GM10847 (cell line): Measurements from ENCODE around the gene ZNF185.

Experiments used
- POLR2A ChIP-seq: IDR thresholded peaks from 2 replicates; pipeline ENCODE4 v1.6.1; 2011; ENCODE audit not compliant: insufficient read length; ENCODE audit errors: extremely low read depth

ZNF185 gene

DNA sequence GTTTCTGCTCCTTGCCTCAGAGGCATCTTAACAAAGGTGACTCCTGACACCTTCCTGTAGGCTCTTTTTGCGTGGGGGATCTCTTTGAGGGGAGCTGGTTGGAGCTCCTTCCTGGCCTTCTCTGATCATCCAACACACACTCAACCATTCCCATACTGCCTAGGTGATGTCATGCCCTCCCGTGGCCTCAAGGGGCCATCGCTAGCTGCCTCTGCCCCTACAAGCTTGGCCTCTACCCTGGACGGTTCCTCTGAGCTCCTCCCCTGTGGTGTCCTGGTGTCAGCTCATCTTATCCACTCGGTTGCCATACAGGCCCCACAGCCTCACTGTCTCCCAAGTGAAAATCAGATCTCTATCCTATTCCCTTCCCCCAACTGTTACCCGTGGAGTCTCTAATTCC, 13.7 kb upstream of the ZNF185 start:
- TF ChIP-seq POLR2A = no peak

DNA sequence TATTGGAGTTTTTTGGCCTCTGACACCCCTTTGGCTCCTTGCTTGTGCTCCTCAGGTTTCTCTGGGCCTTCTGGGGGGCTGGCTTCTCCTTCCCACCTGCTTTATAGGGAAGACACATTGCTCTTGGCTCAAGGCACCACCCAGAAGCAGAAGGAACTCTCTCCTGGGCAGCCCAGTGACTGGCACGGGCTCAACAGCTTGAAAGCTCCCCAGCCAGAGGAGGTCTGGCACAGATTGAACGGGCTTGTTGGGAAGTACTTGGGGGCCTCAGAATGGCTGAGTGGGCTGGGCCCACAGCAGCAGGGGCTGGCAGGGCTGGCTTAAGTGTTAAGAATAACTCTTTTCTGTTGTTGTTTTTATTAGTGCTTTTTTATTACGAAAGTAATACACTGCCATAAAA, 11.2 kb upstream of the ZNF185 start:
- TF ChIP-seq POLR2A = no peak

DNA sequence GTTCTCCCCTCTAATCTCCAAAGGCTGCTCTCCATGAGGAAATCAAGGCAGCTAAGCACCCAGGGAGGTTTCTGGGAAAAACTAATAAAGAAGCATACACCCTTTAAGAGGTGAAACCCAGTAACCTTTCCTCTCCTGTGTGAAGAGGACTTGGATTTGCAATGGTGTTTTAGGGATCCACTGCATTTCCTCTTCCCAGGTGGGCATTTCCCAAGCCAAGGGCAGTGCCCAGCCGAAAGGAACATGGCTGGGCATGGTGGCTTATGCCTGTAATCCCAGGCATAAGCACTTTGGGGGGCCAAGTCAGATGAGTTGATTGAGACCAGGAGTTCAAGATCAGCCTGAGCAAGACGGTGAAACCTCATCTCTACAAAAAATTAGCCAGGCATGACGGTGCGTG, 5.4 kb upstream of the ZNF185 start:
- no peak for TF ChIP-seq POLR2A

GRCh38 chrX:152892999-152893891, 4.6 kb upstream of the ZNF185 start:
- no peak for TF ChIP-seq POLR2A

GRCh38 chrX:152893980-152894610, 3.8 kb upstream of the ZNF185 start:
- no peak for TF ChIP-seq POLR2A

DNA sequence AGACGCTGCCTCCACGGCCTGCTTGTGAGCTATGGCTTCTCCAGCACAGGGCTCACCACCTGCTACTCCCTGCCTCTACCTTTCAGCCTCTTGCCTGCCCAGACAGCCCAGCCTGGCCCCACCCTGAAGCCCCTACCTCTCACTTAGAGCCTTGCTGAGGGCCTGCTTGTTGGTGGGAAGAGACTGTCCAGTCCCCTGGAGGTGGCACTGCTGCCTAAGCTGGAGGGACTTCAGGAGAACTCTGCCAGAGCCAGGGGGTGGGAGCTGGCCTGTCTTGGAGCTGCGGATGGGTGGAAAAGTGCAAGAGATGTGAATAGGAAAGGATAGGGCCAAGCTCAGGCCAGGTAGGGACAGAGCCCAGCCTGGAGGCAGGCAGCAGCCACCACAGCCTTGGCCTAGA, 2.7 kb upstream of the ZNF185 start:
- TF ChIP-seq POLR2A = no peak

GRCh38 chrX:152895724-152896420, 2.0 kb upstream of the ZNF185 start:
- TF ChIP-seq POLR2A = no peak

DNA sequence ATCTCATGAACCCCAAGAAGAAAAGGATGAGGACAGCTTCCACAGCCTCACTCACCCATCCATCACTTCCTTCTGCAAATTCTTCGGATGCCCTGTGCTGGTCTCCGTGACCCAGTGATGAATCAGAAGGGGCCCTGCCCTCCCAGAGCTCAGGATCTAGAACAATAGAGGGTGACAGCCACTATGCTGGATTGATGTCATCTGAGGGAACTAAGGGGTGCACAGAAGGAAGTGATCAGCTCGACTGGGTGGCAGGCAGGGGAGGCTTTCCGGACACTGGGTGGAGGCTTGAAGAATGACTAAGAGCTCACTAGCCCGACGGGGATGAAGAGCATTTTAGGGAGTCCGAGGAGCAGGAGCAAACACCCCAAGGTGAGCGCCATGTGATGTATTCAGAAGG, 1.4 kb upstream of the ZNF185 start:
- no peak for TF ChIP-seq POLR2A

DNA sequence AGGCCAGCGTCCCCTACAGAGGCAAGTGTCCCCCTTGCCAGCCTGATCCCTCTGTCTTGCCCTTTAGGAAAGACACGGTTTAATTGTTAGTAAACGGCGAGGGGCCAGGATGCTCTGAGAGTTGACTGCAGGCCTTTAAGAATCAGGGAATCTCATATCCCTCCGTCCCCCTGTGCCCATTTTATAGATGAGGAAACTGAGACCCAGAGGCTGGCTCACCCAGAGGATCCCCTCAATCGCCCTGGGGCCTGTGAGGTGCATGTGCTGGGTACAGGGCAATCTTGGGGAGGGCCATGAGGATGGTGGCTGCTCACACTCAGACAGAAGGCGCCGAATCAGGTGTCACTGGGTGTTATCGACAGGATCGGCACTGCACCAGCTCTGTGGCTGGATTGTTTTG, 575 bp downstream of the ZNF185 start:
- no peak for TF ChIP-seq POLR2A

GRCh38 chrX:152899111-152899873, 1.4 kb downstream of the ZNF185 start:
- no peak for TF ChIP-seq POLR2A

GRCh38 chrX:152899874-152900719, 2.2 kb downstream of the ZNF185 start:
- no peak for TF ChIP-seq POLR2A

DNA sequence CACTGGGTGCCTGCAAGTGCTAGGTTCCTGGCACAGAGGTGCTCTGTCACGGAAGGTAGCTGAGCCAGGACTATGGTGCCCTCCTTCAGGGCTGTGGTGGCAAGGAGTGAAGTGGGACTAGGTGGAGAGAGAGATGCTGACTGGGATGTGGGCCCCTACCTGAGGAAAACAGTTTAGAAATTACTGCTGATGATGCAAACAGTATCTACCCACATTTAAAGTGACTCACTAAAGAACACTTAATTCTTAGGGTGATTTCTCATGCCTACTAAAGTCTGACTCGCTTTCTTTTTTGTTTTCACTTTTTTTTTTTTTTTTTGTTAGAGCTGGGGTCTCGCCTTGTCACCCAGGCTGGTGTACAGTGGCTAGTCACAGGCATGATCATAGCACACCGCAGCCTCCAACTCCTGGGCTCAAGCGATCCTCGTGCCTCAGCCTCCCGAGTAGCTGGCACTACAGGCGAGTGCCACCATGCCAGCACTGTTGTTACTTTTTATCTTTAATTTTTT, 3.1 kb downstream of the ZNF185 start:
- TF ChIP-seq POLR2A = no peak

DNA sequence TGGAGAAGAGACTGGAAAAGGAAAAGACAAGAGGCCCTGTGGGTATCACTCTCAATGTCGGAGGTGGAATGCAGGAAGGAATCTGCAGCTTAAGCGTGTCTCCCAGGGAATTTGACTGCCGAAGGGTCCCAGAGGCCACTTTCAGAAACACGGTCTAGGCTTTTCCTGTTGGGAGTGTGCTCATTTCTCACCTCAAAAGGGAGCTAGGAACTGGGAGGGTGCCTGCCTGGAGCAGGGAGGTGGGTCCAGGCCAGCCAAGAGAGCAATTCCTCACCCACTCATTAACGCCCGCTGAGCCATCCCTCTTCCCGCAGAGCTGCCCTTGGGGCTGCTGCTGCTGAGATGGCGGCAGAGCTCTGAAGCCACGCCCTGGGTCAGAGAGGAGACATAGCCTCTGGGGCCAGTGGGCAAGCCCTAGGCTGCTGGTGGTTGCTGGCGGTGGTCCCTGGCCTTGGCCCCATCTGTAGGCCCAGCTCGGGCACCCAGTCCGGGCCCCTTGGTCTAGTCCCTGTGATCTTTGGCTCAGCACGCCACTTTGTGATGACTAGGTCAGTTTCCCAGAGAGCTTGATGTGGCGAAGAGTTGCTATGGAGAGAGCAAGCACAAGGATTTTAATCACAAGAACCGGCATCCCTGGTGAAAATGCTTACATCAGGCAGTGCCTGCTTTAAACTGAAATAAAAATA, 4.1 kb downstream of the ZNF185 start:
- no peak for TF ChIP-seq POLR2A

DNA sequence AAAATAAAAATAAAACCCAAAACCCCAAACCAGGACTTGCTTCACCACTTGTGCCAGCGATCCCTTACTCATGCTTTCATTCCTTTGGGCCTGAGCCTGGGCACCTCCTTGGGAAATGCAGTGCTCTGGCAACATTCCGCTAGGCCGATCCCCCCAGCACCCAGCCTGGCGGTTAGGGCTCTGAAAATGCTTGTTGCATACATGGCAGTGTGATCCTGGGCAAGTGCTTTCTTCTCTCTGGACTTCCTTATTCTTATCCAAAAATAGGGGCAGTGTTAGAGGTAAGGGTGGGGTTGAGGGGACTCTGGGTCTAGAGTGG, 4.6 kb downstream of the ZNF185 start:
- TF ChIP-seq POLR2A = no peak
